AG09309 (cell line): ENCODE data around the gene FLT4.

Source experiments
- DNase-seq: peaks from one replicate; pipeline ENCODE4 v3.0.0-alpha.2; 2010; ENCODE audit warnings: low read depth
- H3K4me3 ChIP-seq: 2 replicates; pipeline ENCODE4 v1.5.1; 2011; ENCODE audit warnings: mild to moderate bottlenecking, low read depth, low read length, moderate library complexity; ENCODE audit not compliant: control insufficient read depth
- TF ChIP-seq, protein P1 (sequence below): IDR thresholded peaks from 2 replicates; pipeline ENCODE4 v1.5.1; 2011; ENCODE audit warnings: mild to moderate bottlenecking, low read depth, low read length, inconsistent platforms; ENCODE audit not compliant: insufficient read depth, control insufficient read depth; ENCODE audit errors: missing control alignments

The FLT4 gene

DNA sequence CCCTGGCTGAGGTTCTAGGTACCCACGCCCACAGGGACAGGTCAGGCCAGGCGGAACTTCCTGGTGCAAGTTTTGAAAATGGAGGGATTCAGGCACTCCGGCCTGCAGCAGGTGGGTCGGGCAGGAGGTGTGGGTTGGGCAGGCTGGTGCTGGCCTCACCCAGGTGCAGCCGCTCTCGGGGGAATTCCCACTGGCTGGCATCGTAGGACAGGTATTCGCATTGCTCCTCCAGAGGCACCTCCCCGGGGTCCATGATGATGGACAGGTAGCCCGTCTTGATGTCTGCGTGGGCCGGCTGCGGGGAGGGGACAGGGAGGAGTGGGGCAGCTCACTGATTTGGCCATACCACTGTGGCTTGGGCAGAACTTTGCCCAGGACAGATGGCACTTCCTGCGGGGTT, 29.4 kb downstream of the FLT4 start:
- no peak overlapping the region for H3K4me3 ChIP-seq
- no peak for DNase-seq
- TF ChIP-seq, protein P1, sequence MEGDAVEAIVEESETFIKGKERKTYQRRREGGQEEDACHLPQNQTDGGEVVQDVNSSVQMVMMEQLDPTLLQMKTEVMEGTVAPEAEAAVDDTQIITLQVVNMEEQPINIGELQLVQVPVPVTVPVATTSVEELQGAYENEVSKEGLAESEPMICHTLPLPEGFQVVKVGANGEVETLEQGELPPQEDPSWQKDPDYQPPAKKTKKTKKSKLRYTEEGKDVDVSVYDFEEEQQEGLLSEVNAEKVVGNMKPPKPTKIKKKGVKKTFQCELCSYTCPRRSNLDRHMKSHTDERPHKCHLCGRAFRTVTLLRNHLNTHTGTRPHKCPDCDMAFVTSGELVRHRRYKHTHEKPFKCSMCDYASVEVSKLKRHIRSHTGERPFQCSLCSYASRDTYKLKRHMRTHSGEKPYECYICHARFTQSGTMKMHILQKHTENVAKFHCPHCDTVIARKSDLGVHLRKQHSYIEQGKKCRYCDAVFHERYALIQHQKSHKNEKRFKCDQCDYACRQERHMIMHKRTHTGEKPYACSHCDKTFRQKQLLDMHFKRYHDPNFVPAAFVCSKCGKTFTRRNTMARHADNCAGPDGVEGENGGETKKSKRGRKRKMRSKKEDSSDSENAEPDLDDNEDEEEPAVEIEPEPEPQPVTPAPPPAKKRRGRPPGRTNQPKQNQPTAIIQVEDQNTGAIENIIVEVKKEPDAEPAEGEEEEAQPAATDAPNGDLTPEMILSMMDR, result no peak

DNA sequence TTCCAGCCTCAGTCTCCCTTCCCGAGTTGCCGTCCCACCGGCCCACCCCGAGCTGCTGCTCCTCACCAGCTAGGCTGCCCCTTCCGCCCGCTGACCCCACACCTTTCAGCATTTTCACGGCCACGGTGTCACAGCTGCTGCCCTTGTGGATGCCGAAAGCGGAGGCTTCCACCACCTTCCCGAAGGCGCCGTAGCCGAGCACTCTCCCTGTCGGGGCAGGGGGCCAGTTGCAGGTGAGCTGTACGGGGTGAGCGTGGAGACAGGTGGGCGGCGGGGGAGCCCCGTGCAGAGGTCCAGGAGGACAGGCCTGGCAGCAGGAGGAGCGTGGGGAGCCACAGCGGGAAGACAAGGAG, 29.9 kb downstream of the FLT4 start:
- no peak overlapping the region for H3K4me3 ChIP-seq
- DNase-seq, result no peak
- TF ChIP-seq, protein P1, result peak; percentile 1

DNA sequence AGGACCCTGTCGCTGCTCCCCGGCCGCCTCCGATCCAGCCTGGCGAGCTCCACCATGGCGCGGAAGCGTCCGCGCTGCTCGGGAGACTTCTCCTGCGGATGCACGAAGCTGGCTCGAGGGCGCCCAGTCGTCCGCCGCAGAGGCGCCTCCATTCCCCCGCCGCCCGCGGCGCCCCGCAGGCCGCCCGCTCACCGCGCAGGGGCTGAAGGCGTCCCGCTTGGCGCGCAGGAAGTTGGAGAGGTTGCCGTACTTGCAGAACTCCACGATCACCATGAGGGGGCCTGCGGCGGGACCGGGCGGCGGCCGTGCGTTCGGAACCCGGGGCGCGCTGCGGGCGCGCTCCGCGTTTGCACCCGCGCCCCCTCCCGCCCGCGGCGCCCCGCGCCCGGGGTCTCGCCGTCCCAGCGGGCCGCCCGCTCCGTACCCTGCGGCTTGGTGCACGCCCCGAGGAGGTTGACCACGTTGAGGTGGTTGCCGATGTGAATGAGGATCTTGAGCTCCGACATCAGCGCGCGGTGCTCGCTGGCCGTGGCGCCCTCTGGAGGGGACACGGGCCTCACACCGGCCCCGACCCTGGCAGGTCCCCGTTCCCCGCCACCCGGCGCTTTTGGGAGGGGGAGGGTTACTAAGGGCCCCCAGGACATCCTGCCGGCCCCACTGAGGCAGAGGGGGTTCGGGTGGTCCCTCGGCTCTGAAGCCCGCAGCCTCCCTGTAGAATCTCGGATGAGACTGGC, 30.4 kb downstream of the FLT4 start:
- H3K4me3 ChIP-seq, result peak overlapping the region; percentile 4
- TF ChIP-seq, protein P1, result peak; percentile 45
- no peak for DNase-seq

DNA sequence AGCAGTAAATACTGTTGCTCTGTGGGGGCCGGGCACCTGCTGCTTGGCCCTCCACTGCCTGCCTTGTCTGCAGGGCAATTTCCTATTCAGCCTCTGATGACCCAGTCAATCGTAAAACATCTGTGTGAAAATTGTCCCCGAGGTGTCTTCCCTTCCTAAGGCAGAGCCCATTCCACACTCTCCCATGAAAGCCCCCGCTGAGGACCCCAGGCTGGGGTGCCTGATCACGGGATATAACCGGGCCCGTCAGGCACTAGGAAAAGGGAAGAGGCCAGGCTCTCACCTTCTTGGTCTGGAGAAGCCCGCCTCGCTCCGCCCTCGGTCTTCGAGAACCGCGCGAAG, 30.9 kb downstream of the FLT4 start:
- TF ChIP-seq, protein P1, result no peak
- no peak for DNase-seq
- H3K4me3 ChIP-seq, result peak overlapping the region; percentile 4

DNA sequence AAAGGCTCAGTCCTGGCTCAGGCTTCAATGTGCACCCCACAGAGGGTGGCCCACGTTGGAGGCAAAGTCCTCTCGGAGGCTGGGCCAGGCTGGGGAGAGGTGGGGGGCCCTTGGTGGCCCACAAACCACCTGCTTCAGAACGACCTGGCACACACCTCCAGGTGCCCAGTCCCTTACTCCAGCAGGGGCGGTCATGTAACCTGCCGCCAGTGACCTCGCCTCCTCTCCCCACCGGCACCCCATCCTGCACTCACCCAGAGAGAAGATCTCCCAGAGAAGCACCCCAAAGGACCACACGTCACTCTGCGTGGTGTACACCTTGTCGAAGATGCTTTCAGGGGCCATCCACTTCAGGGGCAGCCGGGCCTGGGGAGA, 35.6 kb downstream of the FLT4 start:
- no peak overlapping the region for H3K4me3 ChIP-seq
- no peak for DNase-seq

DNA sequence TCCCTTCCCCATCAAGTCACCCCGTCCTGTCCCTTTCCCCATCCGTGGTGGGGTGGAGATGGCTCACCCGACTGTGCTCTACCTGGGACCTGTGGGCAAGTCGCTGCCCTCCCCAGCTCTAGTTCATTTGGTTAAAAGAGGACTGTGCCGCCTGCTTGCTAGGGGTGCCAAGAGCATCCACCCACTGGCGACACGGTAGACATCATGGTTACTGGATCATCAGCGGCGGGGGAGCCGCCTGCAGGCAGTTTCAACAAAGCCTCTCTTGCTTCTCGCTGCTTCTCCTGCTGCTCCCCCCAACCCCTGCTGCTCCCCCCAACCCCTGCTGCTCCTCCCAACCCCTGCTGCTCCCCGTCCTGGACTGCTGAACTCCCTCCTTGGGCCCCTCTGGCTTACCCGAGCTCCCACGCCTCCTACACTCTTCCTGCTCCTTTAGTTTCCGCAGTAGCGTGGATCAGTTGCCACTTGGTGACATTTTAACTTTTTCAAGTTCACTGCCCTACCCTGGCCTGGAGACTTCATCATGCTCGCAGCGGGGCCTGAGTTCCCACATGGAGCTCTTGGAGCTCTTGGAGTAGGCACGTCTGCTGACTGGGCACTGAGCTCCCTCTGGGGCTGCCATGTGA, 36.1 kb downstream of the FLT4 start:
- no peak overlapping the region for H3K4me3 ChIP-seq
- TF ChIP-seq, protein P1, result no peak
- no peak for DNase-seq

More for the DNA sequence above, 35.6 kb downstream of the FLT4 start:
- TF ChIP-seq, protein P1, result no peak

DNA sequence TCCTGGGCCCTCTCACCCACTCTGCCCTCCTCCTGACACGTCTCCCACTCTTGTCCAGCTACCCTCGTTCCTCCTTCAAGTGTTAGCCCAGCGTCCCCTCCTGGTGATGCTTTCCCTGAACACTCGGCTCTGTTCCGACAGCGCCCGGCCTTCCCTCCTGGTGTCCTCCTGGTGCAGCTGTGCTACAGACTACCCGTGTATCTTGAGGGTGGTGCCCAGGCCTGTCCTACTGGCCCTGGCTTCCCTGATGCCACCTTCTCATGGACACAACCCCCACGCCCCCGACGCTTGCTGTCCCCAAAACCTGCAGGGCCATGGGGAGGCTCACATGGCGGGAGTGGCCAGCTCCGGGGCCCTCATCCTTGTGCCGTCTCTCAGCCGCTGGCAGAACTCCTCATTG, 36.7 kb downstream of the FLT4 start:
- no peak for DNase-seq
- TF ChIP-seq, protein P1, result no peak

More for the DNA sequence above, 36.7 kb downstream of the FLT4 start:
- no peak overlapping the region for H3K4me3 ChIP-seq
